Measurements from ENCODE around the gene HSPE1. TPM values are rescaled to one million over a fixed set of nuclear protein-coding genes. Genes with fewer than 3 reads are reported as not detected.

Gene HSPE1
- total RNA-seq, 2 experiments from 2014 or later = 189 to 259 TPM

GRCh38 chr2:197496695-197497094 is 3.5 kb upstream of the HSPE1 start:
- no peaks in the 10 kb centered on the region for H3K9me3 ChIP-seq (ENCODE audit: low read length)
- peaks cover 40% of the 10 kb centered on the region for H3K4me1 ChIP-seq (ENCODE audit: insufficient read depth, low read length, poor library complexity, severe bottlenecking)
- peak overlapping the region; percentile 83 for H3K4me2 ChIP-seq (ENCODE audit: low read length)
- H3K36me3 ChIP-seq (ENCODE audit: insufficient read depth, low read length) = peaks cover 90% of the 10 kb centered on the region
- peak overlapping the region; percentile 83 for H3K4me3 ChIP-seq (ENCODE audit: low read depth, low read length, poor library complexity, severe bottlenecking)
- DNase-seq (ENCODE audit: low spot score) = no peak
- ChIA-PET CTCF (ENCODE audit: unreplicated experiment) (no interaction called here), POLR2A (interaction anchor here (0.6 to 10.2 kb wide), 6 partner anchors 17 to 468 kb away, joined by 3 to 136 read pairs (median 4); partner anchors contain the start of genes MOB4 and SF3B1)
- no peaks in the 10 kb centered on the region for H3K9me2 ChIP-seq (ENCODE audit: insufficient read depth, low read length)
- intact Hi-C loops (cut with micrococcal nuclease; ENCODE audit: unreplicated experiment) = loop anchor here (5.0 kb wide), 1 partner anchor 89 kb away; no protein-coding TSS in a partner anchor
- peaks cover 93% of the 10 kb centered on the region for H3K79me2 ChIP-seq (ENCODE audit: insufficient read depth, low read depth, low read length)
- H3K27ac ChIP-seq (ENCODE audit: low read depth, low read length, poor library complexity, severe bottlenecking) = no peak overlapping the region
- no peak overlapping the region for H2AFZ ChIP-seq (ENCODE audit: low read length)
- BruUV-seq (replicated peaks) = no TSS peak
- H4K20me1 ChIP-seq (ENCODE audit: insufficient read depth, low read length) = peaks cover 50% of the 10 kb centered on the region
- TF ChIP-seq CTCF (conservative IDR thresholded peaks at IDR 0.05; ENCODE audit: low read length) (no peak), EZH2phosphoT487 (IDR thresholded peaks at IDR 0.05; ENCODE audit: borderline replicate concordance, low read depth, low read length) (no peak)

- ChIA-PET CTCF (ENCODE audit: unreplicated experiment) (no interaction called here), POLR2A (interaction anchor here (0.6 to 10.2 kb wide), 5 partner anchors 11 to 469 kb away, joined by 3 to 136 read pairs (median 5); partner anchors contain the start of genes MOB4 and SF3B1)
- H3K4me1 ChIP-seq (ENCODE audit: insufficient read depth, low read length, poor library complexity, severe bottlenecking) = peaks cover 47% of the 10 kb centered on the region
- peaks cover 56% of the 10 kb centered on the region for H4K20me1 ChIP-seq (ENCODE audit: insufficient read depth, low read length)
- H3K36me3 ChIP-seq (ENCODE audit: insufficient read depth, low read length) = peaks cover 90% of the 10 kb centered on the region
- BruUV-seq (replicated peaks) = no TSS peak
- peaks cover 94% of the 10 kb centered on the region for H3K79me2 ChIP-seq (ENCODE audit: insufficient read depth, low read depth, low read length)
- no peaks in the 10 kb centered on the region for H3K9me2 ChIP-seq (ENCODE audit: insufficient read depth, low read length)
- no peak for DNase-seq (ENCODE audit: low spot score)
- H3K9me3 ChIP-seq (ENCODE audit: low read length) = no peaks in the 10 kb centered on the region
- no peak overlapping the region for H2AFZ ChIP-seq (ENCODE audit: low read length)
- peak overlapping the region; percentile 83 for H3K4me3 ChIP-seq (ENCODE audit: low read depth, low read length, poor library complexity, severe bottlenecking)
- peak overlapping the region; percentile 77 for H3K27ac ChIP-seq (ENCODE audit: low read depth, low read length, poor library complexity, severe bottlenecking)
- H3K4me2 ChIP-seq (ENCODE audit: low read length) = peak overlapping the region; percentile 83
- intact Hi-C loops (cut with micrococcal nuclease; ENCODE audit: unreplicated experiment) = loop anchor here (5.0 kb wide), 1 partner anchor 90 kb away; no protein-coding TSS in a partner anchor
- TF ChIP-seq CTCF (conservative IDR thresholded peaks at IDR 0.05; ENCODE audit: low read length) (no peak), EZH2phosphoT487 (IDR thresholded peaks at IDR 0.05; ENCODE audit: borderline replicate concordance, low read depth, low read length) (no peak)
Observed at GRCh38 chr2:197497326-197497725, 2.9 kb upstream of the HSPE1 start.

GRCh38 chr2:197498235-197498936 is 1.8 kb upstream of the HSPE1 start:
- intact Hi-C loops (cut with micrococcal nuclease; ENCODE audit: unreplicated experiment) = loop anchor here (2.0 to 5.0 kb wide), 2 partner anchors 91 to 208 kb away; no protein-coding TSS in a partner anchor

More at GRCh38 chr2:197498235-197498936, 1.8 kb upstream of the HSPE1 start:
- H3K4me2 ChIP-seq (ENCODE audit: low read length) = peak overlapping the region; percentile 83
- no peak for TF ChIP-seq EZH2phosphoT487 (IDR thresholded peaks at IDR 0.05; ENCODE audit: borderline replicate concordance, low read depth, low read length)
- TF ChIP-seq CTCF (conservative IDR thresholded peaks at IDR 0.05; ENCODE audit: low read length) = no peak
- peak overlapping the region; percentile 83 for H3K4me3 ChIP-seq (ENCODE audit: low read depth, low read length, poor library complexity, severe bottlenecking)
- peak overlapping the region; percentile 77 for H3K27ac ChIP-seq (ENCODE audit: low read depth, low read length, poor library complexity, severe bottlenecking)
- CTCF ChIA-PET (ENCODE audit: unreplicated experiment) = no interaction called here
- H3K79me2 ChIP-seq (ENCODE audit: insufficient read depth, low read depth, low read length) = peaks cover 94% of the 10 kb centered on the region
- H3K9me2 ChIP-seq (ENCODE audit: insufficient read depth, low read length) = no peaks in the 10 kb centered on the region
- no peak for DNase-seq (ENCODE audit: low spot score)
- H4K20me1 ChIP-seq (ENCODE audit: insufficient read depth, low read length) = peaks cover 58% of the 10 kb centered on the region
- H3K4me1 ChIP-seq (ENCODE audit: insufficient read depth, low read length, poor library complexity, severe bottlenecking) = peaks cover 56% of the 10 kb centered on the region
- H2AFZ ChIP-seq (ENCODE audit: low read length) = no peak overlapping the region
- no peaks in the 10 kb centered on the region for H3K9me3 ChIP-seq (ENCODE audit: low read length)
- peaks cover 90% of the 10 kb centered on the region for H3K36me3 ChIP-seq (ENCODE audit: insufficient read depth, low read length)
- BruUV-seq (replicated peaks) = no TSS peak
- POLR2A ChIA-PET = interaction anchor here (0.6 to 10.2 kb wide), 10 partner anchors 9 to 1222 kb away, joined by 3 to 136 read pairs (median 4); partner anchors contain the start of gene MOB4
